Measurements from ENCODE around the gene NUP85. TPM values are rescaled to one million over a fixed set of nuclear protein-coding genes. Genes with fewer than 3 reads are reported as not detected.
A peak's percentile ranks its signal among the peaks of the same experiment; 100 is the strongest.

Gene NUP85
- total RNA-seq, 1 donor from 2014 or later, result 21.2 TPM

- no peak for TF ChIP-seq CTCF (IDR thresholded peaks at IDR 0.05; ENCODE audit: borderline replicate concordance)
- Histone ChIP-seq H3K9me3 (replicated peaks) (no peaks in the 10 kb centered on the region), H3K27me3 (ENCODE audit: low read depth) (no peaks in the 10 kb centered on the region), H3K4me3 (no peak overlapping the region), H3K36me3 (peaks cover 96% of the 10 kb centered on the region), H3K4me1 (peaks cover 15% of the 10 kb centered on the region), H3K27ac (replicated peaks) (no peak overlapping the region)
- no peak for DNase-seq
- intact Hi-C loops (cut with micrococcal nuclease), result no loop called here
These were observed 27.3 kb downstream of the NUP85 start for GRCh38 chr17:75232786-75233185.

- peak; percentile 33 for DNase-seq
- peaks cover 44% of the 10 kb centered on the region for H3K4me1 ChIP-seq
- no peak overlapping the region for H3K4me3 ChIP-seq
- H3K36me3 ChIP-seq, result peaks cover 98% of the 10 kb centered on the region
- H3K27ac ChIP-seq (replicated peaks), result peak overlapping the region; percentile 77
- H3K27me3 ChIP-seq (ENCODE audit: low read depth), result no peaks in the 10 kb centered on the region
- no peak for TF ChIP-seq CTCF (IDR thresholded peaks at IDR 0.05; ENCODE audit: borderline replicate concordance)
- intact Hi-C loops (cut with micrococcal nuclease), result no loop called here
- H3K9me3 ChIP-seq (replicated peaks), result no peaks in the 10 kb centered on the region
These were observed 31.9 kb downstream of the NUP85 start for GRCh38 chr17:75237100-75238014.

- no peaks in the 10 kb centered on the region for H3K9me3 ChIP-seq (replicated peaks)
- peaks cover 44% of the 10 kb centered on the region for H3K4me1 ChIP-seq
- peak overlapping the region; percentile 77 for H3K27ac ChIP-seq (replicated peaks)
- H3K27me3 ChIP-seq (ENCODE audit: low read depth), result no peaks in the 10 kb centered on the region
- no peak overlapping the region for H3K4me3 ChIP-seq
- DNase-seq, result no peak
- intact Hi-C loops (cut with micrococcal nuclease), result no loop called here
- peaks cover 98% of the 10 kb centered on the region for H3K36me3 ChIP-seq
- TF ChIP-seq CTCF (IDR thresholded peaks at IDR 0.05; ENCODE audit: borderline replicate concordance), result no peak
These were observed 32.6 kb downstream of the NUP85 start for GRCh38 chr17:75238020-75238580.

- DNase-seq, result no peak
- intact Hi-C loops (cut with micrococcal nuclease), result no loop called here
- Histone ChIP-seq H3K27me3 (ENCODE audit: low read depth) (no peaks in the 10 kb centered on the region), H3K27ac (replicated peaks) (peak overlapping the region; percentile 77), H3K4me1 (peaks cover 44% of the 10 kb centered on the region), H3K9me3 (replicated peaks) (no peaks in the 10 kb centered on the region), H3K4me3 (no peak overlapping the region), H3K36me3 (peaks cover 98% of the 10 kb centered on the region)
- peak; percentile 85 for TF ChIP-seq CTCF (IDR thresholded peaks at IDR 0.05; ENCODE audit: borderline replicate concordance)
These were observed 33.3 kb downstream of the NUP85 start for GRCh38 chr17:75238684-75239191.

GRCh38 chr17:75239214-75239613 lies 33.7 kb downstream of the NUP85 start:
- no peak for TF ChIP-seq CTCF (IDR thresholded peaks at IDR 0.05; ENCODE audit: borderline replicate concordance)
- Histone ChIP-seq H3K27me3 (ENCODE audit: low read depth) (no peaks in the 10 kb centered on the region), H3K9me3 (replicated peaks) (no peaks in the 10 kb centered on the region), H3K4me1 (peaks cover 44% of the 10 kb centered on the region), H3K36me3 (peaks cover 98% of the 10 kb centered on the region), H3K27ac (replicated peaks) (peak overlapping the region; percentile 77), H3K4me3 (no peak overlapping the region)
- DNase-seq, result no peak
- intact Hi-C loops (cut with micrococcal nuclease), result no loop called here
